B cell (primary cell): ENCODE results near the gene SEPTIN7. TPM values are rescaled to one million over a fixed set of nuclear protein-coding genes. Genes with fewer than 3 reads are reported as not detected.

Experiments
- ATAC-seq: fragments of 200-7000 bp; cut with Tn5 transposase; one replicate; pipeline ENCODE4 v1.10.0; 2021; ENCODE audit warnings: low read depth, mild to moderate bottlenecking, moderate number of reproducible peaks, moderate library complexity
- CTCF ChIA-PET: fragments of 350-600 bp; sonication (Branson Sonifier 250); formaldehyde crosslinking; loops from one replicate; lab custom pipeline; 2021; ENCODE audit warnings: antibody characterized with exemption, inconsistent platforms; lab: Charles Lee
- POLR2A ChIA-PET: fragments of 350-600 bp; sonication (Branson Sonifier 250); formaldehyde crosslinking; loops from one replicate; lab custom pipeline; 2021; ENCODE audit warnings: antibody characterized with exemption; lab: Charles Lee
- DNase-seq: peaks from one replicate; pipeline ENCODE4 v3.0.0; 2013
- H2AFZ ChIP-seq: 2 replicates; pipeline ENCODE4 v1.6.1; 2012; ENCODE audit warnings: mild to moderate bottlenecking, low read depth, low read length; ENCODE audit not compliant: insufficient read depth, poor library complexity, severe bottlenecking
- H3K27ac ChIP-seq, 2 donors: 1 replicate in 1 of 2; 2 replicates in 1 of 2; pipeline ENCODE4 v1.5.1; 2012 to 2013; ENCODE audit warnings: low read length in 2 of 2, mild to moderate bottlenecking in 2 of 2, moderate library complexity in 1 of 2
- H3K27me3 ChIP-seq, 4 experiments: fragments of 200-600 bp in 1 of 4; sonication (generic) in 1 of 4; replicated peaks in 1 of 4; 1 replicate in 2 of 4; 2 replicates in 2 of 4; pipeline versions ENCODE4 v1.6.1 to v1.7.0; 2013 to 2016; ENCODE audit warnings: low read length in 3 of 4, mild to moderate bottlenecking in 2 of 4, mixed read lengths in 1 of 4, moderate library complexity in 1 of 4; ENCODE audit not compliant: insufficient read depth in 4 of 4, control insufficient read depth in 3 of 4; ENCODE audit errors: control extremely low read depth in 1 of 4
- H3K36me3 ChIP-seq, 2 experiments: replicated peaks in 1 of 2; 1 replicate in 1 of 2; 2 replicates in 1 of 2; pipeline versions ENCODE4 v1.6.1 to v1.7.1; 2013; ENCODE audit warnings: low read length in 1 of 2; ENCODE audit not compliant: insufficient read depth in 2 of 2, control insufficient read depth in 1 of 2; ENCODE audit errors: control extremely low read depth in 1 of 2, extremely low read depth in 1 of 2
- H3K4me1 ChIP-seq, 2 donors: fragments of 200-600 bp in 1 of 2; sonication (generic) in 1 of 2; 1 replicate in 1 of 2; 2 replicates in 1 of 2; pipeline versions ENCODE4 v1.5.1 to v1.6.1; 2013 to 2017; ENCODE audit warnings: low read length in 2 of 2; ENCODE audit not compliant: control insufficient read depth in 2 of 2, insufficient read depth in 2 of 2
- H3K4me2 ChIP-seq: replicated peaks from 2 replicates; pipeline ENCODE3; 2012; ENCODE audit warnings: mild to moderate bottlenecking, low read depth, low read length; ENCODE audit not compliant: poor library complexity, severe bottlenecking
- H3K4me3 ChIP-seq, 5 experiments: fragments of 200-600 bp in 1 of 5; sonication (generic) in 1 of 5; 1 replicate in 3 of 5; 2 replicates in 2 of 5; pipeline versions ENCODE4 v1.5.1 to v1.7.0; 2011 to 2016; ENCODE audit warnings: low read length in 4 of 5, mild to moderate bottlenecking in 4 of 5, low read depth in 2 of 5, control low read depth in 1 of 5, moderate library complexity in 1 of 5; ENCODE audit not compliant: insufficient read depth in 1 of 5; ENCODE audit errors: control extremely low read depth in 1 of 5, extremely low read depth in 1 of 5
- H3K79me2 ChIP-seq: fragments of 200-600 bp; sonication (generic); one replicate; pipeline ENCODE4 v1.6.0; 2016; ENCODE audit warnings: low read length; ENCODE audit not compliant: control insufficient read depth, insufficient read depth
- H3K9ac ChIP-seq: fragments of 200-600 bp; sonication (generic); 2 replicates; pipeline ENCODE4 v1.6.1; 2017; ENCODE audit warnings: mild to moderate bottlenecking, low read length, moderate library complexity
- H3K9me3 ChIP-seq, 3 donors: one replicate each; pipeline versions ENCODE4 v1.6.1 to v1.7.1; 2013; ENCODE audit warnings: low read length in 2 of 3; ENCODE audit not compliant: control insufficient read depth in 2 of 3, insufficient read depth in 1 of 3; ENCODE audit errors: control extremely low read depth in 1 of 3
- H4K20me1 ChIP-seq: 2 replicates; pipeline ENCODE4 v1.6.0; 2012; ENCODE audit warnings: mild to moderate bottlenecking, low read length; ENCODE audit not compliant: insufficient read depth, control insufficient read depth, poor library complexity, severe bottlenecking
- H3K27ac Mint-ChIP-seq: one replicate; pipeline ENCODE4 v1.8.0; 2021; ENCODE audit warnings: mixed read lengths
- H3K27me3 Mint-ChIP-seq: one replicate; pipeline ENCODE4 v1.8.0; 2021; ENCODE audit warnings: mixed read lengths
- H3K4me1 Mint-ChIP-seq: one replicate; pipeline ENCODE4 v1.8.0; 2021; ENCODE audit warnings: mixed read lengths
- H3K4me3 Mint-ChIP-seq: one replicate; pipeline ENCODE4 v1.8.0; 2021; ENCODE audit warnings: mixed read lengths
- H3K9me3 Mint-ChIP-seq: one replicate; pipeline ENCODE4 v1.8.0; 2022; ENCODE audit warnings: mixed read lengths; ENCODE audit not compliant: insufficient read depth
- EZH2 ChIP-seq: IDR thresholded peaks from 2 replicates; pipeline ENCODE4 v1.6.1; 2012; ENCODE audit warnings: borderline replicate concordance, low read depth, mild to moderate bottlenecking, moderate library complexity, low read length; ENCODE audit not compliant: insufficient read depth, poor library complexity, severe bottlenecking
- WGBS: methylation state at CpG from one replicate; pipeline ENCODE4 v1.1.5; 2013; ENCODE audit warnings: missing lambda C conversion rate; ENCODE audit not compliant: insufficient coverage; 5-methylcytosine and 5-hydroxymethylcytosine counted together
- intact Hi-C: fragments of 100-400 bp; cut with micrococcal nuclease; formaldehyde crosslinking; loops from one replicate; pipeline ENCODE4 v1.10.0; 2022
- polyA plus RNA-seq: library from polyadenylated mRNA; depleted of rRNA; stranded (reverse); fragments of >200 nt; gene quantifications from 2 replicates; pipeline ENCODE4 v1.2.3, GENCODE V29; 2012
- total RNA-seq, 2 donors: library from RNA; stranded (reverse); fragments of 120-200 nt in 1 of 2; gene quantifications; 1 replicate in 1 of 2; 2 replicates in 1 of 2; pipeline versions ENCODE4 v1.2.3 to v1.2.4, GENCODE V29; 2013 to 2022
- TF ChIP-seq, protein P1 (sequence below): fragments of 200-600 bp; IDR thresholded peaks from one replicate; pipeline ENCODE4 v1.8.0; 2022; ENCODE audit warnings: antibody characterized with exemption, mild to moderate bottlenecking

Gene SEPTIN7
- total and polyA plus RNA-seq, 2 donors (not counting 1 experiment from before 2014, with no cell fraction given) = 70.0 to 315 TPM

DNA sequence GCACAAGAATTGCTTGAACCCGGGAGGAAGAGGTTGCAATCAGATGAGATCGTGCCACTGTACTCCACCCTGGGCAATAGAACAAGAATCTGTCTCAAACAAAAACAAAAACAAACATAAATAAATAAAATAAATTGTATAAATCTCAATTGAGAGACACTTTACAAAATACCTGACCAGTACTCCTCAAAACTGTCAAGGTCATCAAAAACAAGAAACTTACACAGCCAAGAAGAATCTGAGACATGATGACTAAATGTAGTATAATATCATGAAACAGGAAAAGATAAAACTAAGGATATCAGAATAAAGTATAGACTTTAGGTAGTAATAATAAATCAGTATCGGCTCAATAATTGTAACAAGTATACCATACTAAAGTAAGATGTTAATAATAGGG lies 26.9 kb upstream of the SEPTIN7 start:
- no peak overlapping the region for H3K4me3 ChIP-seq
- TF ChIP-seq, protein P1, sequence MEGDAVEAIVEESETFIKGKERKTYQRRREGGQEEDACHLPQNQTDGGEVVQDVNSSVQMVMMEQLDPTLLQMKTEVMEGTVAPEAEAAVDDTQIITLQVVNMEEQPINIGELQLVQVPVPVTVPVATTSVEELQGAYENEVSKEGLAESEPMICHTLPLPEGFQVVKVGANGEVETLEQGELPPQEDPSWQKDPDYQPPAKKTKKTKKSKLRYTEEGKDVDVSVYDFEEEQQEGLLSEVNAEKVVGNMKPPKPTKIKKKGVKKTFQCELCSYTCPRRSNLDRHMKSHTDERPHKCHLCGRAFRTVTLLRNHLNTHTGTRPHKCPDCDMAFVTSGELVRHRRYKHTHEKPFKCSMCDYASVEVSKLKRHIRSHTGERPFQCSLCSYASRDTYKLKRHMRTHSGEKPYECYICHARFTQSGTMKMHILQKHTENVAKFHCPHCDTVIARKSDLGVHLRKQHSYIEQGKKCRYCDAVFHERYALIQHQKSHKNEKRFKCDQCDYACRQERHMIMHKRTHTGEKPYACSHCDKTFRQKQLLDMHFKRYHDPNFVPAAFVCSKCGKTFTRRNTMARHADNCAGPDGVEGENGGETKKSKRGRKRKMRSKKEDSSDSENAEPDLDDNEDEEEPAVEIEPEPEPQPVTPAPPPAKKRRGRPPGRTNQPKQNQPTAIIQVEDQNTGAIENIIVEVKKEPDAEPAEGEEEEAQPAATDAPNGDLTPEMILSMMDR = no peak
- TF ChIP-seq EZH2 = no peak
- H3K9me3 ChIP-seq = no peaks in the 10 kb centered on the region
- no peak overlapping the region for H3K4me2 ChIP-seq
- no peaks in the 10 kb centered on the region for H3K27me3 ChIP-seq
- ATAC-seq = no peak
- H3K79me2 ChIP-seq = no peaks in the 10 kb centered on the region
- Mint-ChIP-seq H3K4me1 (peaks cover 8% of the 10 kb centered on the region), H3K27me3 (no peaks in the 10 kb centered on the region), H3K9me3 (no peaks in the 10 kb centered on the region), H3K27ac (no peak overlapping the region), H3K4me3 (no peak overlapping the region)
- H3K27ac ChIP-seq = no peak overlapping the region
- H3K9ac ChIP-seq = no peak overlapping the region
- intact Hi-C loops = no loop called here
- WGBS = no CpG with 5 or more reads among the region's 3 CpGs
- CTCF ChIA-PET = interaction anchor here (0.8 kb wide), 1 partner anchor 26 kb away, joined by 3 read pairs; no protein-coding TSS in a partner anchor
- POLR2A ChIA-PET = no interaction called here
- no peak overlapping the region for H2AFZ ChIP-seq
- no peaks in the 10 kb centered on the region for H3K36me3 ChIP-seq
- no peaks in the 10 kb centered on the region for H3K4me1 ChIP-seq
- H4K20me1 ChIP-seq = no peaks in the 10 kb centered on the region
- DNase-seq = no peak

DNA sequence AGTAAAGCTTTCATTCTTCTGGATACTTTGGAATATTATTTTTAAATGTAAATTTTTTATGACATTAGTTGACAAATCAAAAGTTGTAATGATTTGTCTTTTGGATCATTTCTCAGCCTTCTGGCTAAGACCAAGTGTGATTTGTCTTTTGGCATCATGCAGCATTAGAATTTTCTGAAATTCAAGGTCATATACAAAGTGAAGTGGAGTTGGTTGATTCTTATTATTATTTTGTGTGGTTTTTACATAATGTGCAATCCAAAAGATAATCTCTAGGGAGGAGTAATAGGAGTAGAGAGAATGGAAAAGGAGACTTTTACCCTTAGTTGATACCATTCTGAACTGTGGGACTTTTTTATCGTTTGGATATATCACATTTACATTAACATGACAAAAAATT lies 24.2 kb upstream of the SEPTIN7 start:
- Histone ChIP-seq H3K27ac (no peak overlapping the region), H3K9me3 (no peaks in the 10 kb centered on the region), H3K4me2 (no peak overlapping the region), H3K4me3 (no peak overlapping the region), H3K9ac (no peak overlapping the region), H3K27me3 (no peaks in the 10 kb centered on the region), H3K4me1 (no peaks in the 10 kb centered on the region), H3K79me2 (no peaks in the 10 kb centered on the region), H2AFZ (no peak overlapping the region), H4K20me1 (no peaks in the 10 kb centered on the region), H3K36me3 (no peaks in the 10 kb centered on the region)
- no peaks in the 10 kb centered on the region for H3K9me3 Mint-ChIP-seq
- no CpG with 5 or more reads among the region's 1 CpG for WGBS
- no peak for TF ChIP-seq EZH2
- TF ChIP-seq, protein P1 = no peak
- ATAC-seq (no peak), DNase-seq (no peak)
- H3K4me1 Mint-ChIP-seq = peaks cover 8% of the 10 kb centered on the region
- H3K27me3 Mint-ChIP-seq = no peaks in the 10 kb centered on the region
- no peak overlapping the region for H3K4me3 Mint-ChIP-seq
- no peak overlapping the region for H3K27ac Mint-ChIP-seq
- intact Hi-C loops = no loop called here
- CTCF ChIA-PET = interaction anchor here (0.9 kb wide), 1 partner anchor 67 kb away, joined by 3 read pairs; no protein-coding TSS in a partner anchor
- POLR2A ChIA-PET = no interaction called here
